Astrocyte of the cerebellum (primary cell): ENCODE measurements around the gene EGR1.

Experiments
- DNase-seq: peaks from one replicate; pipeline ENCODE4 v3.0.0-alpha.2; 2011; ENCODE audit warnings: low read depth
- H3K4me3 ChIP-seq: 2 replicates; pipeline ENCODE4 v1.5.1; 2011; ENCODE audit warnings: mild to moderate bottlenecking, low read depth, low read length, moderate library complexity
- in situ Hi-C: cut with HindIII; loops from 2 replicates; pipeline ENCODE4 v1.10.0; 2017; ENCODE audit warnings: low sequenced_read_pairs
- TF ChIP-seq, protein P1 (sequence below): IDR thresholded peaks from 2 replicates; pipeline ENCODE4 v1.5.1; 2012; ENCODE audit warnings: low read length, low read depth, moderate library complexity, mild to moderate bottlenecking; ENCODE audit errors: missing control alignments

EGR1 gene

GRCh38 chr5:138459311-138459933, 5.9 kb upstream of the EGR1 start:
- no peak for DNase-seq
- TF ChIP-seq, protein P1, sequence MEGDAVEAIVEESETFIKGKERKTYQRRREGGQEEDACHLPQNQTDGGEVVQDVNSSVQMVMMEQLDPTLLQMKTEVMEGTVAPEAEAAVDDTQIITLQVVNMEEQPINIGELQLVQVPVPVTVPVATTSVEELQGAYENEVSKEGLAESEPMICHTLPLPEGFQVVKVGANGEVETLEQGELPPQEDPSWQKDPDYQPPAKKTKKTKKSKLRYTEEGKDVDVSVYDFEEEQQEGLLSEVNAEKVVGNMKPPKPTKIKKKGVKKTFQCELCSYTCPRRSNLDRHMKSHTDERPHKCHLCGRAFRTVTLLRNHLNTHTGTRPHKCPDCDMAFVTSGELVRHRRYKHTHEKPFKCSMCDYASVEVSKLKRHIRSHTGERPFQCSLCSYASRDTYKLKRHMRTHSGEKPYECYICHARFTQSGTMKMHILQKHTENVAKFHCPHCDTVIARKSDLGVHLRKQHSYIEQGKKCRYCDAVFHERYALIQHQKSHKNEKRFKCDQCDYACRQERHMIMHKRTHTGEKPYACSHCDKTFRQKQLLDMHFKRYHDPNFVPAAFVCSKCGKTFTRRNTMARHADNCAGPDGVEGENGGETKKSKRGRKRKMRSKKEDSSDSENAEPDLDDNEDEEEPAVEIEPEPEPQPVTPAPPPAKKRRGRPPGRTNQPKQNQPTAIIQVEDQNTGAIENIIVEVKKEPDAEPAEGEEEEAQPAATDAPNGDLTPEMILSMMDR, result no peak
- in situ Hi-C loops, result no loop called here
- H3K4me3 ChIP-seq, result no peak overlapping the region

- H3K4me3 ChIP-seq, result no peak overlapping the region
- DNase-seq, result no peak
- TF ChIP-seq, protein P1, result no peak
- in situ Hi-C loops, result no loop called here
Measured at GRCh38 chr5:138460032-138460693, 5.1 kb upstream of the EGR1 start.

- H3K4me3 ChIP-seq, result no peak overlapping the region
- TF ChIP-seq, protein P1, result no peak
- in situ Hi-C loops, result no loop called here
- DNase-seq, result no peak
Measured at GRCh38 chr5:138461343-138462125, 3.7 kb upstream of the EGR1 start.

DNA sequence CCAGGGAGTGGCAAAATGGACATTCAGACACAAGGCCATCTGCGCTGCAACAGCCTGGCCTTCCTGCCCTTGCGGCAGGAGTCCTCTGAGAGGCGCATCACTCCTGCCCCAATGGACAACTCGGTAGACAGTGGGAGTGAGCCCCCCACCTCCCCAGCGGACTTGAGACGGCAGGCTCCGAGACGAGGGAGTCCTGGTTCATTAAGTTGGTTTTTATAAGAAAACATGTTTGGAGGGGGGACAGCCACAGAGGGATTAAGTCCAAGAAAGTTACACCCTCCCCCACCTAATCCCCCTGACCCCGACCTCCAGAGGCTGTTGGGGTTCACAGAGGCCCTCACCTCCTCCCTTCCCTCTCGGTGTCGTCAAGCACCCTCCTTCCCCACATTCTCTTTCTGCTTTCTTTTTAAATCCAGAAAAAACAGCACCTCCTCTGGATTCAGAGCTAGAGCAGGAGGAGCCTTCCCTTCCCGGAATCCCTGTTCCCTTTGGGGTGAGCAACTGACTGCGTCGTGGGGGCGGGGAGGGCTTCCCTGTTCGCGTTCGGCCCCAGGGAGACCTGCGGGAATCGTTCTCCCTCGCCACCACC, 1.8 kb upstream of the EGR1 start:
- in situ Hi-C loops, result no loop called here

GRCh38 chr5:138464008-138464387, 1.3 kb upstream of the EGR1 start:
- peak; percentile 88 for DNase-seq
- TF ChIP-seq, protein P1, result peak; percentile 80
- peak overlapping the region; percentile 74 for H3K4me3 ChIP-seq
- in situ Hi-C loops, result no loop called here

More for the DNA sequence above, 1.8 kb upstream of the EGR1 start:
- TF ChIP-seq, protein P1, result no peak
- peak overlapping the region; percentile 74 for H3K4me3 ChIP-seq
- DNase-seq, result peak; percentile 60

DNA sequence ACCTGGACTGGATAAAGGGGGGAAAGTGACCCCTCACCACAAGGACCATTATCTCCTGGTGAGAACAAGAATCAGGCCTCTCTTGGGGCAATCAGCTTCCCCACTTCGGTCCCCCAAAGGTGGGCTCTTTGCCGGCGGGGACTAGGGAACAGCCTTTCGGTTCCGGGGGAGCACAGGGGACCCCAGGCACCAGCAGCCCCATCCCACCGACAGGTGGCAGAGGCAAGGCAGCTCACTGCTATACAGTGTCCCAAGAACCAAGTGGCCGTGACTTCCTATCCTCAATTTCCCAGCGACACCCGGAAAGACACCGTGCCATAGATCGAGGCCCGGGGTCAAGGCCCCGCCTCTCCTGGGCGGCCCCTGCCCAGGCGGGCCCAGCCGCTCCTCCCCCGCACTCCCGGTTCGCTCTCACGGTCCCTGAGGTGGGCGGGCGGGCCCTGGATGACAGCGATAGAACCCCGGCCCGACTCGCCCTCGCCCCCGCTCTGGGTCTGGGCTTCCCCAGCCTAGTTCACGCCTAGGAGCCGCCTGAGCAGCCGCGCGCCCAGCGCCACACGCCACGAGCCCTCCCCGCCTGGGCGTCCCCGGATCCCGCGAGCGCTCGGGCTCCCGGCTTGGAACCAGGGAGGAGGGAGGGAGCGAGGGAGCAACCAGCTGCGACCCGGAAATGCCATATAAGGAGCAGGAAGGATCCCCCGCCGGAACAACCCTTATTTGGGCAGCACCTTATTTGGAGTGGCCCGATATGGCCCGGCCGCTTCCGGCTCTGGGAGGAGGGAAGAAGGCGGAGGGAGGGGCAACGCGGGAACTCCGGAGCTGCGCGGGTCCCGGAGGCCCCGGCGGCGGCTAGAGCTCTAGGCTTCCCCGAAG, 655 bp upstream of the EGR1 start:
- peak overlapping the region; percentile 74 for H3K4me3 ChIP-seq
- in situ Hi-C loops, result no loop called here

More for the DNA sequence above, 655 bp upstream of the EGR1 start:
- TF ChIP-seq, protein P1, result no peak
- peak; percentile 98 for DNase-seq
